Measurements from ENCODE around the gene OR4D11.
A peak's percentile ranks its signal among the peaks of the same experiment; 100 is the strongest.
"Not testable (repeated sequence)": the region's sequence is repeated elsewhere in the genome, so short reads cannot be mapped to it uniquely, and the experiment has no call there.

Gene OR4D11

DNA sequence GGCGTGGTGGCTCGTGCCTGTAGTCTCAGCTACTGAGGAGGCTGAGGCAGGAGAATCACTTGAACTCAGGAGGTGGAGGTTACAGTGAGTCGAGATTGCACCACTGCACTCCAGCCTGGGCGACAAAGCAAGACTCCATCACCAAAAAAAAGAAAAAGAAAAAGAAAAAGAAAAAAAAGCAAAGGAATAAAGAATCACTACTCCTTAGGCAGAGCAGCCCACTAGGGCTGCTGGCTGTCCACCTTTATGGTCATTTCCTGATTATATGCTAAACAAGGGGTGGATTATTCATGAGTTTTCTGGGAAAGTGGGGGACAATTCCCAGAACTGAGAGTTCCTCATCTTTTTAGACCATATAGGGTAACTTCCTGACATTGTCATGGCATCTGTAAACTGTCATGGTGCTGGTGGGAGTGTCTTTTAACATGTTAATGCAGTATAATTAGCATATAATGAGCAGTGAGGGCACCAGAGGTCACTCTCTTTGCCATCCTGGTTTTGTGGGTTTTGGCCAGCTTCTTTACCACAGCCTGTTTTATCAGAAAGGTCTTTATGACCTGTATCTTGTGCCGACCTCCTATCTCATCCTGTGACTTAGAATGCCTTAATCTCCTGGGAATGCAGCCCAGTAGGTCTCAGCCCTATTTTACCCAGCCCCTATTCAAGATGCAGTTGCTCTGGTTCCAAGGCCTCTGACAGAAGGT, 44.4 kb downstream of the OR4D11 start:
- not testable (repeated sequence) for DNase-seq (ENCODE audit: low spot score)

DNA sequence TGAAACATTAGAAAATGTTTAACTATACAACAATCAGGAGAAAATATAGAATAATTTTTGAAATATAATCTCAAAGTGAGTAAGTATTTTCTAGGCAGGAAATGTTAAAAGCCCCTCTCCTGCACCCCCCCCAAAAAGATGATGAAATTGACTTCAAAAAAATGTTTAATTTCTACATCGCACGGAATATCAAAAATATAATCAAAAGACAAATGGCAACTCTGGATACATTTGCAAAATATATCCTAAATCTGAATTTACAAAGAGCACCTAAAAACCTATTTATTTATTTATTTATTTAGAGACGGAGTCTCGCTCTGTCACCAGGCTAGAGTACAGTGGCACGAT, 44.9 kb downstream of the OR4D11 start:
- no peak for DNase-seq (ENCODE audit: low spot score)

DNA sequence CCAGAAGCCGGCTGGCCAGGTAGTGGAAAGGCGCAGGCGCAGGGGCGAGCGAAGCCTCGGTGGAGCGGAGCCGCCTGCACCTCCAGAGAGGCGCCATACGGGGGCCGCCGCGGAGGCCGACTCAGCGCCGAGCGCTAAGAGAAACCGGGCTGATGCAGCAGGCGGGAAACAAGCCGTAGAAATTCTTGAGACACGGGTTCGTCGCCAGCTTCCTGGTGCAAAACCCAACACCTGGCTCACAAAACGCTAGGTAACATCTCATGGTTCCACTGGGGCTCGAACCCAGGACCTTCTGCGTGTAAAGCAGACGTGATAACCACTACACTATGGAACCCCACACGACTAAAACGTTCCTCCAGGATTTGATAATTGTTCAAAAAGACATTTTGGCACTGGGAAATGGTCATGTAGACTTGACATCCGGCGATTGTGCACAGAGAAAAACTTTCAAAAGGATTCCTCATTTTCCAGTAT, 47.0 kb downstream of the OR4D11 start:
- DNase-seq (ENCODE audit: low spot score), result peak; percentile 93

DNA sequence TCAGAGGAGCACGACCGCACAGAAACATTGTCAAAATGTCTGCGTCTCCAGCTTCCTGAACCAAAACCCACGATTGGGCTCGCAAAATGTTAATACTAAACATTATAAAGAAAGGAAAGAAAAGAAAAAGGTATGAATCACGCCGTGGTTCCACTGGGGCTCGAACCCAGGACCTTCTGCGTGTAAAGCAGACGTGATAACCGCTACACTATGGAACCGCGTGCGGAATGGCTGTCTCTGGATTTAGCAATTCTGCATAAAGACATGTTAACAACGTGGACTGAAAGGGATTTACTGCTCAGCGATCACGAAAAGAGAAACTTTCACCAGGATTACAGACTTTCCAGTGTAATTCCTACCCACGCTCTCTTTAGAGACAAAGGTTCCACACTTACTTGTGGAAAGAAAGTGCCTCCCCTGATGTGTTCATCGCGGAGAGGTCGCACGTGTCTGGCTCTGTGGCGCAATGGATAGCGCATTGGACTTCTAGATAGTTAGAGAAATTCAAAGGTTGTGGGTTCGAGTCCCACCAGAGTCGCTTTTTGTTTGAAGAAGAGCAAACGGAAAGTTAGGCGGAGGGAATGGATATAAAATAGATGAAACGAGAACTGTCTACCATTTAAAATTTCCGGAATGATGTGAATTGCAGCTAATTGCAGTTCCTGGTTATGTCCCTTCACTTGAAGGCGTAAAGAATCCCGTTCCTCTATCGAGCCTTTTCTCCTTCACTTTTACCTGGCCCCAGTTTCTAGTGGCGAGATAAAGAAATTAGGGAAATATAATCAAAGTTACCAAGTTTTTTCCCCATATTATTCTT, 47.7 kb downstream of the OR4D11 start:
- peak; percentile 89 for DNase-seq (ENCODE audit: low spot score)

DNA sequence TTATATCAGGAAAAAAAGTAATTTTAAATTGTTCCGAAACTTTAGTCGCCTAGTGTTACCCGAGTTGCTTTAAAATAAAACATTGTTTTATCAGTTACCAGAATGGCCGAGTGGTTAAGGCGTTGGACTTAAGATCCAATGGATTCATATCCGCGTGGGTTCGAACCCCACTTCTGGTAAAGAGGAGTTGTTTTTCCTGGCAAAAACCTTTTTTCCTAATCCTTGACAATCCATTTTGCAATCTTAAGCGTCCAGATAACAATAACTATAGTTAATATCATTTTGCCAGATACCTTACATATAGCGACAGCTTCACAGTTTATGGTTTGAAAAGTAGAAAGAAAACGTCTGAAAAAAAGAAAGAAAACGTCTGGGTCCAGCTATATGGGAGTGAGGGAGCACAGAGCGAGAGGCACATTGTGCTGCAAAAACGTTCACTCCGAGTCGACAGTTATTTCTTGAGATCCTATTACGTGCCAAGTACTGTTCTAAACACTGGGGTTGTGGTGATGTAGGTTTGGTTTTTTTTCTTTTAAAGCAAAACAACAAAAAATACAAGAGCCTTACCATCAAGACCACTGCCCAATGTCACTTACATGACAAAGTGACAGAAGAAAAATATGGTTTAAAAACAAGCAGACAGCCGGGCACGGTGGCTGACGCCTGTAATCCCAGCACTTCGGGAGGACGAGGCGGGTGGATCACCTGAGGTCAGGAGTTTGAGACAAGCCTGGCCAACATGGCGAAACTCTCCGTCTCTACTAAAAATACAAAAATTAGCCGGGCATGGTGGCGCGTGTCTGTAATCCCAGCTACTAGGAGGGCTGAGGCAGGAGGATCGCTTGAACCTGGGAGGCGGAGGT, 48.5 kb downstream of the OR4D11 start:
- DNase-seq (ENCODE audit: low spot score), result peak; percentile 59

DNA sequence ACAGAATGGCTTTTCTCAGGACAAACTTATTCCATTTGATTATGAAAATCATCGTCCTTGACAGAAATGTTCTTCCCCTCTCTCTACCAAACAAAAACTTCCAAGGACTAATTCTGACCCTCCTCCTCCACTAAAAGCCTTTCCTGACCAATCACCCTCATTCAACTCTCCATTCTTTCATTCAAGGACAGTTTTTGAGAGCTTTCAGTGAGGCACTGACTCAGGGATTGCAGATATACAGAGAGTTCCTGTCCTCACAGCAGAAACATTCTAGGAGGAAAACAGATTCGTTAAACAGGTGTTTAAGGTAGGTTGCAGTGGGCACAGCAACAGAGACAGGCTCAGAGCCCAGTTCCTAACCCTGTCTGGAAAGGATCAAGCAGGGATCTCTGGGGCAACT, 49.5 kb downstream of the OR4D11 start:
- DNase-seq (ENCODE audit: low spot score), result no peak

DNA sequence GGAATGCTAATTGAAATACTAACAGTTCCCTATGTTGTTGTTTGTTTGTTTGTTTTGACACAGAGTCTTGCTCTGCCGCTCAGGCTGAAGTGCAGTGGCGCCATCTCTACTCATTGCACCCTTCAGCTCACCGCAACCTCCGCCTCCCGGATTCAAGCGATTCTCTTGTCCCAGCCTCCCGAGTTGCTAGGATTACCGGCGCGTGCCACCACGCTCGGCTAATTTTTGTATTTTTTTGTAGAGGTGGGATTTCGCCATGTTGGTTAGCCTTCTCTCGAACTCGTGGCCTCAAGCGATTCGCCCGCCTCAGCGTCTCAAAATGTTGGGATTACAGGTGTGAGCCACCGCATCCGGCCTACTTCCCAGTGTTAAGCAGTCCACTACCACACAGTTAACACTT, 49.9 kb downstream of the OR4D11 start:
- no peak for DNase-seq (ENCODE audit: low spot score)

Data from SK-N-DZ (cell line).